Activated T-helper 2 cell treated with anti-CD3 and anti-CD28 coated beads, Interferon-gamma antibody, Interleukin-2, Interleukin-4, amounts not matched to agents 10 μg/mL and 5 μg/mL and 100 μg/mL, durations not matched to agents 14 hours and 24 hours and 36 hours (primary cell): ENCODE data around the gene SIRT5. TPM values are rescaled to one million over a fixed set of nuclear protein-coding genes. Genes with fewer than 3 reads are reported as not detected.
A peak's percentile ranks its signal among the peaks of the same experiment; 100 is the strongest.

ENCODE experiments used
- DNase-seq: peaks from one replicate; pipeline ENCODE4 v3.0.0; 2021; ENCODE audit warnings: low spot score
- H3K27ac Mint-ChIP-seq: one replicate; pipeline ENCODE4 v1.8.0; 2021; ENCODE audit warnings: mixed read lengths
- H3K27me3 Mint-ChIP-seq: one replicate; pipeline ENCODE4 v1.8.0; 2021; ENCODE audit warnings: low read depth, mixed read lengths
- H3K36me3 Mint-ChIP-seq: one replicate; pipeline ENCODE4 v1.8.0; 2021; ENCODE audit warnings: low read depth, mixed read lengths
- H3K4me1 Mint-ChIP-seq: one replicate; pipeline ENCODE4 v1.8.0; 2021; ENCODE audit warnings: low read depth, mixed read lengths
- H3K4me3 Mint-ChIP-seq: one replicate; pipeline ENCODE4 v1.8.0; 2021; ENCODE audit warnings: low read depth, mild to moderate bottlenecking, moderate library complexity, mixed read lengths
- H3K9me3 Mint-ChIP-seq: one replicate; pipeline ENCODE4 v1.8.0; 2021; ENCODE audit warnings: mixed read lengths
- intact Hi-C: fragments of 100-400 bp; cut with micrococcal nuclease; formaldehyde crosslinking; loops from one replicate; pipeline ENCODE4 v1.15.1; 2023
- total RNA-seq: library from RNA; stranded (reverse); gene quantifications from 2 replicates; pipeline ENCODE4 v1.2.3, GENCODE V29; 2022

The SIRT5 gene
- total RNA-seq: 9.0 and 9.3 TPM in 2 replicates

GRCh38 chr6:13574571-13575376 is at the start of gene SIRT5:
Gene SIRT5 (plus strand): TSS chr6:13574601. CDS start chr6:13584111, 9,510 bp downstream.
- H3K9me3 Mint-ChIP-seq: no peaks in the 10 kb centered on the region
- intact Hi-C loops: loop anchor here (1.0 to 10.0 kb wide), 10 partner anchors 41 to 490 kb away; partner anchors contain the start of genes GFOD1, MCUR1, NOL7 and RANBP9
- no peaks in the 10 kb centered on the region for H3K27me3 Mint-ChIP-seq
- H3K36me3 Mint-ChIP-seq: no peaks in the 10 kb centered on the region
- peaks cover 9% of the 10 kb centered on the region for H3K4me1 Mint-ChIP-seq
- H3K4me3 Mint-ChIP-seq: peak within 1 kb of the TSS; percentile 98
- DNase-seq: peak; percentile 77
- H3K27ac Mint-ChIP-seq: peak within 1 kb of the TSS; percentile 99

DNA sequence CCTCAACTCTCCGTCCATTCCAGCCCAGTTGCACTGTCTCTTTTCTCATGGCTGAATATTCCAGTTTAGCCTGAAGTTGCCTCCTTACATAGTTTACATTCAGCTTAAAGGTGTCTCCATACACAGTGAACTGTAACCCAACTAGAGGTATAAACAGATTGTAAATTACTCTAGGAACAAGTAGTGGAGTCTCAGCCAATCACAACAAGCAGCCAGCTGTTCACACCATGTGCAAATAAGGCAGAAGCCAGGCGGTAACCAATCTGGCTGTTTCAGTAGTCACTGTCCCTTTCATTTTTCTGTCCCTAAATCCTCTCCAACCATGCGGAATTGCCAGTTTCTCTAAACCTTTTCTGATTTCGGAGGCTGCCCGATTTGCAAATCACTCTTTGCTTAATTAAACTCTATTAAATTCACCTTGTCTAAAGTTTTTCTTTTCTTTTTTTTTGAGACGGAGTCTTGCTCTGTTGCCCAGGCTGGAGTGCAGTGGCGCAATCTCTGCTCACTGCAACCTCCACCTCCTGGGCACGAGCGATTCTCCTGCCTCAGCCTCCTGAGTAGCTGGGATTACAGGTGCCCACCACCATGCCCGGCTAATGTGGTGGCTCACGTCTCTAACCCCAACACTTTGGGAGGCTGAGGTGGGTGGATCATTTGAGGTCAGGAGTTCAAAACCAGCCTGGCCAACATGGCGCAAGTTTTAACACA is 49.4 kb upstream of the SIRT5 start:
- peaks cover 7% of the 10 kb centered on the region for H3K4me1 Mint-ChIP-seq
- H3K27ac Mint-ChIP-seq: no peak overlapping the region
- H3K36me3 Mint-ChIP-seq: no peaks in the 10 kb centered on the region
- peaks cover 13% of the 10 kb centered on the region for H3K27me3 Mint-ChIP-seq
- no peak overlapping the region for H3K4me3 Mint-ChIP-seq
- DNase-seq: no peak
- no peaks in the 10 kb centered on the region for H3K9me3 Mint-ChIP-seq
- intact Hi-C loops: no loop called here

- Mint-ChIP-seq H3K4me3 (no peak overlapping the region), H3K9me3 (no peaks in the 10 kb centered on the region), H3K4me1 (peaks cover 7% of the 10 kb centered on the region), H3K27me3 (peaks cover 2% of the 10 kb centered on the region), H3K36me3 (no peaks in the 10 kb centered on the region), H3K27ac (no peak overlapping the region)
- intact Hi-C loops: no loop called here
- DNase-seq: no peak
Observed at GRCh38 chr6:13526357-13526726, 48.1 kb upstream of the SIRT5 start.

DNA sequence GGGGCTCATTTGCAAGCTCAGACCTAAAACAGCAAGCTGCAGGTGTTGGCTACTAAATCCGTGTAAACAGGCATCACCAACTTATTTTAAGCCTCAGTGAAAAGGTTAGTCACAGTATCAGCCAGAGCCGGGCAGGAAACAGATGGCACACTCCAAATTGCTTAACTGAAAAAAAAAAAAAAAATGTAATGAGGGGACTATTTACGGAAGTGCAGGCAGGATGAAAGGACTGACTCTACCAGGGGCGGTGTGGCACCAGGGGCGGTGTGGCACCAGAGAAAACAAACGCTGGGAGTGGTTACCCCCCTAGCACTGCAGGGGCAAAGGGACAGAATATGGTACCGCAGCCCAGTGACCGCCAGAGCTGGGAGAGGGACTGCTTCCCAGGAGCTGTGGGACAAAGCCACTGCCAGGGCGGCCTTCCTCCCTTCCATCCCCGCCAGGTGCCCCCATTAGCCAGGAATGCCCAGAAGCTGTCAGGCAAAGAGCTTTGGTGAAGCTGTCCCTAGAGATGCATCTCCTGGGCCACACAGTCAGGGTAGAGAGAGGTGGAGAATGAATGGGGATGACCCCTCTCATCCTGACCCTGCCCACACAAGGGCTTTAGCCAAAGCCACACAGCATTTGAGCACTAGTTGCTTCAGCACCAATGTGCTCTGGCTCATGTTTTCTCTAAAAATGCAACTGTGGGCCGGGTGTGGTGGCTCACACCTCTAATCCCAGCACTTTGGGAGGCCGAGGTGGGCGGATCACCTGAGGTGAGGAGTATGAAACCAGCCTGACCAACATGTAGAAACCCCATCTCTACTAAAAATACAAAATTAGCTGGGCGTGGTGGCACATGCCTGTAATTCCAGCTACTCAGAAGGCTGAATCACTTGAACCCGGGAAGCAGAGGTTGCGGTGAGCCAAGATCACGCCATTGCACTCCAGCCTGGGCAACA is 47.4 kb upstream of the SIRT5 start:
- DNase-seq: no peak
- Mint-ChIP-seq H3K4me3 (no peak overlapping the region), H3K9me3 (no peaks in the 10 kb centered on the region), H3K36me3 (no peaks in the 10 kb centered on the region), H3K4me1 (peaks cover 7% of the 10 kb centered on the region), H3K27ac (no peak overlapping the region), H3K27me3 (peaks cover 2% of the 10 kb centered on the region)
- intact Hi-C loops: no loop called here

- H3K4me1 Mint-ChIP-seq: peaks cover 7% of the 10 kb centered on the region
- H3K27ac Mint-ChIP-seq: no peak overlapping the region
- peaks cover 6% of the 10 kb centered on the region for H3K27me3 Mint-ChIP-seq
- no peaks in the 10 kb centered on the region for H3K9me3 Mint-ChIP-seq
- no peak for DNase-seq
- H3K4me3 Mint-ChIP-seq: no peak overlapping the region
- H3K36me3 Mint-ChIP-seq: no peaks in the 10 kb centered on the region
- intact Hi-C loops: no loop called here
Observed at GRCh38 chr6:13527671-13528056, 46.7 kb upstream of the SIRT5 start.

GRCh38 chr6:13528232-13528631 is 46.2 kb upstream of the SIRT5 start:
- Mint-ChIP-seq H3K27me3 (peaks cover 9% of the 10 kb centered on the region), H3K36me3 (no peaks in the 10 kb centered on the region), H3K4me3 (no peak overlapping the region), H3K9me3 (no peaks in the 10 kb centered on the region), H3K4me1 (peaks cover 7% of the 10 kb centered on the region), H3K27ac (no peak overlapping the region)
- intact Hi-C loops: no loop called here
- DNase-seq: no peak

DNA sequence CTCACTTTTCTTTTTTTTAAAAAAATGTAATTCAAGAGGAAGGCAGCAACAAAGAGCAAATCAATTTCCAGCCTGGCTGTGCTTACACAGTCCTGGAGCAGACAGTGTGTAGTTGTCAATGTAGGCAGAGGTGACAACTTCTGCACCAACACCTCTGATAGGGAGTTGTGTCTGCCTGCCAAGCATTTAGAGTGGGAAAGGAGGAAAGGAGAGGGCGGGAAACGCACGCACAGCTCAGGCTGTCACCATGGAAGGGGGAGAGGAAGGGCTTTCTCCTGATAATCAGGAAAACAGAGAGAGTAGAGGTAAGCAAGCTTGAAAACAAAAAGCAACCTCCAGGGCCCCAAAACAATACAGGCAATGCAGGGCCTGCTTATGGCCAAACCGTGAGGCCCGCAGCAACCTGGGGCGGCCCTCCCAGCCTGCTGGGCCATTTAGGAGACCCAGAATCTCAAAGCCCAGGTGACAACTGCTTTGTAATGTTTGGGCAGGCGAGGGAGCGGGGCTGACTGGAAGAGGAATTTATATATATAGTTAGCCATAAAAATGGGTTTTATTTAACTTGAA is 45.5 kb upstream of the SIRT5 start:
- Mint-ChIP-seq H3K4me3 (no peak overlapping the region), H3K27ac (no peak overlapping the region), H3K27me3 (peaks cover 9% of the 10 kb centered on the region), H3K36me3 (no peaks in the 10 kb centered on the region), H3K9me3 (no peaks in the 10 kb centered on the region), H3K4me1 (peaks cover 7% of the 10 kb centered on the region)
- intact Hi-C loops: no loop called here
- DNase-seq: no peak

- no peak overlapping the region for H3K4me3 Mint-ChIP-seq
- H3K4me1 Mint-ChIP-seq: peaks cover 1% of the 10 kb centered on the region
- intact Hi-C loops: no loop called here
- no peak overlapping the region for H3K27ac Mint-ChIP-seq
- no peaks in the 10 kb centered on the region for H3K9me3 Mint-ChIP-seq
- no peaks in the 10 kb centered on the region for H3K36me3 Mint-ChIP-seq
- no peak for DNase-seq
- peaks cover 7% of the 10 kb centered on the region for H3K27me3 Mint-ChIP-seq
Observed at GRCh38 chr6:13531956-13532355, 42.4 kb upstream of the SIRT5 start.

DNA sequence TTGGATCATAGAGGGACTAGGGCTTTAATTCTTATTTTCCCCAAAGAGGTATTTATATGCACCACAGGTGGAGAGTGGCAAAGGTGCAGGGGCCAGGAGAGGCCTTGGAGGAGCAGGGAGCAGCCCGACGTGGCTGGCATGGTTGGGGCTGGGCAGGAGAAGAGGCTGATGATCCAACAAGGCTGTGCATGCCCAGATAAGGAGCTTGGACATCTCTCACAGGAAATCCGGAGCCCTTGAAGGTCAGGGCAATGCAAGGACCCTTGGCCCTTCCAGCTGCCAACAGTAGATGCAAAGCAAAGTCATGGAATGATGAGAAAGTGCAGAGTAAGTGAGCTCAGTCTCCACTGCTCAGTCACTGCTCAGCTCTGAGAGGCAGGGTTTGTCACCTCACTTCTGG is 39.9 kb upstream of the SIRT5 start:
- H3K27ac Mint-ChIP-seq: no peak overlapping the region
- no peaks in the 10 kb centered on the region for H3K36me3 Mint-ChIP-seq
- H3K4me1 Mint-ChIP-seq: peaks cover under 1% of the 10 kb centered on the region
- no peaks in the 10 kb centered on the region for H3K9me3 Mint-ChIP-seq
- no peak for DNase-seq
- intact Hi-C loops: no loop called here
- H3K27me3 Mint-ChIP-seq: peaks cover 10% of the 10 kb centered on the region
- H3K4me3 Mint-ChIP-seq: no peak overlapping the region

DNA sequence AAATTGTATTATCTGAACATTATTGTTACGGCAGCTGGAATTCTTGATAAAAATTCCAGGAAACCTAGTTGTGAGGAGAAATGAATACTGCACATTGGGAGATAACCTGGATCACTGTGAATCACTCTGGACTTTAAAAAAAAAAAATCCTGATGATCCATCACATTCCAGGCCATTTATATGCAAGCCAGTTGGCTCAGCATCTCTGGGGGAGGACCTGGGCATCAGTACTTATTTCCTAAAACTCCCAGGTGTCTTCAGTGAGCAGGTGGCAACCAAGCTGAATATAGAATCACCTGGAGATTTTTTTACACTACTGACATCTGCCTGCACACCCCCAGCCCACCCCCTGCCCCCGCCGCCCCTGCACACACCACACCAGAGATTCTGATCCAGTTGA is 39.1 kb upstream of the SIRT5 start:
- peaks cover 3% of the 10 kb centered on the region for H3K4me1 Mint-ChIP-seq
- no peak overlapping the region for H3K4me3 Mint-ChIP-seq
- H3K9me3 Mint-ChIP-seq: no peaks in the 10 kb centered on the region
- intact Hi-C loops: loop anchor here (5.0 kb wide), 1 partner anchor 198 kb away; no protein-coding TSS in a partner anchor
- H3K36me3 Mint-ChIP-seq: no peaks in the 10 kb centered on the region
- no peak for DNase-seq
- H3K27me3 Mint-ChIP-seq: peaks cover 10% of the 10 kb centered on the region
- no peak overlapping the region for H3K27ac Mint-ChIP-seq

- H3K4me3 Mint-ChIP-seq: no peak overlapping the region
- intact Hi-C loops: loop anchor here (5.0 kb wide), 1 partner anchor 200 kb away; no protein-coding TSS in a partner anchor
- no peaks in the 10 kb centered on the region for H3K9me3 Mint-ChIP-seq
- no peaks in the 10 kb centered on the region for H3K36me3 Mint-ChIP-seq
- no peak overlapping the region for H3K27ac Mint-ChIP-seq
- H3K4me1 Mint-ChIP-seq: peaks cover 3% of the 10 kb centered on the region
- DNase-seq: no peak
- peaks cover 10% of the 10 kb centered on the region for H3K27me3 Mint-ChIP-seq
Observed at GRCh38 chr6:13536796-13537526, 37.4 kb upstream of the SIRT5 start.

DNA sequence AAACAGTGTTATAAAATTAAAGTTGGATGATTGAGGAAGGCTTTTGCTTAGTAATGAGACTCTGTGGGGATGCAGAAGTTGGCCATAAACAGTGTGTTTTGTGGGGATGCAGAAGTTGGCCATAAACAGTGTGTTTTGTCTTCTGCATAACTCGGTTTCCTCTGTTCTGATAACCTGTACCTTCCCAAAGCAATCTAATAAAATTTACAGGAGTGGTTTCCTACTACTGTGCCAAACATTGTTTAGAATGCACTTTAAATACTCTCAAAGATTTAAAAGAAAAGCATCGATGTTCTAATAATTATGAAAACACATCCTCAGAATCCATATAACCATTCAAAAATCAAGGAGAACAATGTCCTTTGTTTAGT is 36.9 kb upstream of the SIRT5 start:
- H3K4me1 Mint-ChIP-seq: peaks cover 3% of the 10 kb centered on the region
- H3K9me3 Mint-ChIP-seq: no peaks in the 10 kb centered on the region
- no peak overlapping the region for H3K4me3 Mint-ChIP-seq
- DNase-seq: no peak
- intact Hi-C loops: loop anchor here (5.0 kb wide), 1 partner anchor 200 kb away; no protein-coding TSS in a partner anchor
- H3K27me3 Mint-ChIP-seq: peaks cover 8% of the 10 kb centered on the region
- H3K36me3 Mint-ChIP-seq: no peaks in the 10 kb centered on the region
- H3K27ac Mint-ChIP-seq: no peak overlapping the region
